ENCODE measurements around the gene FBLN2.

Gene FBLN2

DNA sequence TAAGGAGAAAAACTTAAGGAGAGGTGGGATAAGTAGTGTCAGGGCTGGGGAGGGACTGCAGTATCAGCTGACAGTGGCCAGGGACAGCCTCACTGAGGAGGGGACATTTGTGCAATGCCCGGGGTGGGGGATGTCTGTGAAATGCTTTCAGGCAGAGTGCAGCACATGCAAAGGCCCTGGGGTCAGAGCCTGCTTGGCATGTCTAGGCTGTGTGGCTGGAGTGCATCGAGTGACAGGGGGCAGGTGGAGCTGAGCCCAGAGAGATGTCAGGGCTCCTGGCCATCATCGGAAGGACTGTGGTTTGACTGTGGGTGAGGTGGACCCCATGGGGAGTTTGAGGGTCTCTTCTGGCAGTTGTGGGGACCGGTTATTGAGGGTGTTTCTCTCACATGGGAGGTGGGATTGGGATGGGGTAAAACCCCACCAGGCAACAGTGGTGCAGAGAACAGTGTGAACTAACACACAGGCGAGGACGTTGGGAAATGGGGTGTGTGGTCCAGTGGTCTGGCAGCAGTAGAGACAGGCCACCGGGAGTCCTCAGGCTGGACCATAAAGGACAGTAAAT, 61.2 kb downstream of the FBLN2 start:
- FAIRE-seq: no peak

DNA sequence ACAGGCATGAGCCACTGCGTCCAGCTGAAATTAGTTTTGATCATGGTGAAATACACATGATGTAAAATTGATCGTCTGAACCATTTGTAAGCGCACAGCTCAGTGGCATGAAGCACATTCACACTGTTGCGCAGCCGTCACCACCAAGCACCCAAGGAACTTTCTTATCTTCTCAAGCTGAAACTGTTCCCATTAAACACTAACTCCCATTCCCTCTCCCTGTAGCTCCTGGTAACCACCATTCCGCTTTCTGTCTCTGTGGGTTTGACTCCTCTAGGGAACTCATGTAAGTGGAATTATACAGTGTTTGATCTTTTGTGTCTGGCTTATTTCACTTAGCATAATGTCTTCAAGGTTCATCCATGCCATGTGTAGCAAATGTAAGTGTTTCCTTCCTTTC, 62.3 kb downstream of the FBLN2 start:
- FAIRE-seq: no peak

DNA sequence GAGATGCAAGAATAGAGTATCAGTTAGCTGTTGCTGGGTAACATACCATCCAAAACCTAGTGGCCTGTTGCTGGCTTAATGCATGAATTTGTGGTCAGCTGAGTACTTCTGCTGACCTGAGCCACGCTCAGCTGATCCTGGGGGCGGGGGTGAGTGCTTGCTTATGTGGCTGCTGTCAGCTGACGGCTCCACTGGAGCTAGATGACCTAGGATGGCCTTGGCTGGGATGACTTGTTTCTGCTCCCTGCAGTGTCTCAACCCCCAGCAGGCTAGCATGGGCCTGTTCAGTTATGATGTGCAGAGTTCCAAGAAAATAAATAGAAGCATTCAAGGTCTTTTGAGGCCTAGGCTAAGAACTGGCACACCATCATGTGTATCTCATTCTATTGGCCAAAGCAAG, 63.9 kb downstream of the FBLN2 start:
- no peak for FAIRE-seq

DNA sequence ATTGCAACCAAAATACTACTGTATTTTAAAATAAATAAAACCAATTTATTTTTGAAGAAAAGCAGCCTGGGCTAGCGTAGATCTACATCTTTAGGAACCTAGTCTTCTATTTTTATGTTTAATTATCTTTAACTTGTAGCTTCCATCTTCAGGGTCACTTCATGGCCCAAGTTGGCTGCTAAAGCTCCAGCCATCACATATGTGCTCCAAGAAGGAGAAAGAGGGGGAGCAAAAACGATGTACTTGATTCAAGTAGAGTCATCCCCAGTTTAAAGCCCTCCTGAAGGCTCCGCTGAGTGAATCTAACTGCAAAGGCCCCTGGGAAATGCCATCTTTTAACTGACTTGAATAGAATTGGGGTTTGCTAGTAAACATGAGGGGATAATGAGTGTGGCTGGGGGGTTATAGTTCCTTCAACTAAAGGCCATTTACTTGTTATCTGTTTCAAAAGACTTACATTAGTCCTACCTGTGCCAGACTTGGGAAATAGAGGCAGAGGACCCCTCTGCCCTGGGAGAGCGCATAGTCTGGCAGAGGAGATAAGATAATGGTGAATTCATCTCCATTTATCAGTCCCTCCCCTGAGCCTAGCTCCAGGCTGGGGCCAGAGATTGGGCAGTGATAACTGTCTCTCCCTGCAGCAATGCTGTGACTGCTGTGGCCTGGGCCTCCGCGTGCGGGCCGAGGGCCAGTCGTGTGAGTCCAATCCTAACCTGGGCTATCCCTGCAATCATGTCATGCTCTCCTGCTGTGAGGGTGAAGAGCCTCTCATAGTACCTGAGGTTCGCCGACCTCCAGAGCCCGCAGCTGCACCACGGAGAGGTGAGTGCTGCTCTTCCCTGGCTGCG, 64.6 kb downstream of the FBLN2 start:
- no peak for FAIRE-seq

DNA sequence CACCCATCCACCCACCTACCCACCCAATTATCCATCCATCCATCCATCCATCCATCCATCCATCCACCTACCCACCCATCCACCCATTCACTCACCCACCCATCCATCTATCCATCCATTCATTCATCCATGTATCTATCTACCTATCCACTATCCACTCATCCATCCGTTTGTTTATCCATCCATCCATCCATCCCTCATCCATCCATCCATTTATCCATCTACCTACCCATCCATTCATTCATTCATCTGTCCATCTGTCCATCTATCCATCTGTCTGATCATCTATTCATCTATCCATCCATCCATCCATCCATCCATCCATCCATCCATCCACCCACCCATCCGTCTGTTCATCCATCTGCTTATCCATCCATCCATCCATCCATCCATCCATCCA, 65.7 kb downstream of the FBLN2 start:
- no peak for FAIRE-seq

DNA sequence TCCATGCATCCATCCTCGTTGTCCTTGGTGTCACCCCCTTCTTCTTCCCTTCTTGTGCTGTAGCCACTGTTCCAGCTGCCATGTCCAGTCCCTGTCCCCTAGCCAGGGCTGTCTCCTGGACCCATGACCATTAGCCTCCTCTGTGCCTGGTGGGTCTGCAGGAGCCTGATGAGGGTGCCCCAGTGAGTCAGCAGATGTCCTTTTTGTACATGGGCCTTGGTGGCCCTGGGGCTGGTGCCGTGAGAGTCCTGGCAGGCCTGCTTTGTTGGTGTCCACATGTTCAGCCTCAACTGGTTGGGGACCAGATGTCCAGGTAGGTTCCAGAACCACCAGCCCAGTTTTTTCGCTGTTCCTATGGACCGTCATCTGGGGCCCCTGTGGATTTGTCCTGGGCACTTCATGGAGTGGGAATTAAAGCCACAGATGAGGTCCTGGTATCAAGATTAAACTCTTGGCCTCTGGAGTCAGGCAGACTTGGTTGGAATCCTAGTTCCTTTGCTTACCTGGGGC, 66.1 kb downstream of the FBLN2 start:
- no peak for FAIRE-seq

DNA sequence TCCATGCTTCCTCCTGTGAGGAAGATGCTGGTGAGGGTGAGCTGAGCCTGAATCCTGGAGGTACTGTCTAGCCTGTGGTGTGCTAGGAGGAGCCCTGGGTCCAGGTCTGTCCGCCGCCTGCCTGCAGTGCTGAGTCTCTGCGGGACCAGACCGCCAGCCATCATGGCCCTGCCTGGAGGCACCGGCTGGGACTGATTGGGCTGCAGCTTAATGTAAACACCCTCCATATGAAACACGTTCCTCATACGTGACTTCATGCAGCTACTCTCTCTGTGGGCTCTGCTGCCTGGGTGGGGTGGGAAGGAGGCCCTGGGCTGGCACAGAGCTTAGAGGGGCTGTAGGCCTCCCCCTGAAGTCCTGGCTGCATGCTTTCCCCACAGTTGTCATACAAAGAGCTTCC, 67.4 kb downstream of the FBLN2 start:
- FAIRE-seq: no peak

DNA sequence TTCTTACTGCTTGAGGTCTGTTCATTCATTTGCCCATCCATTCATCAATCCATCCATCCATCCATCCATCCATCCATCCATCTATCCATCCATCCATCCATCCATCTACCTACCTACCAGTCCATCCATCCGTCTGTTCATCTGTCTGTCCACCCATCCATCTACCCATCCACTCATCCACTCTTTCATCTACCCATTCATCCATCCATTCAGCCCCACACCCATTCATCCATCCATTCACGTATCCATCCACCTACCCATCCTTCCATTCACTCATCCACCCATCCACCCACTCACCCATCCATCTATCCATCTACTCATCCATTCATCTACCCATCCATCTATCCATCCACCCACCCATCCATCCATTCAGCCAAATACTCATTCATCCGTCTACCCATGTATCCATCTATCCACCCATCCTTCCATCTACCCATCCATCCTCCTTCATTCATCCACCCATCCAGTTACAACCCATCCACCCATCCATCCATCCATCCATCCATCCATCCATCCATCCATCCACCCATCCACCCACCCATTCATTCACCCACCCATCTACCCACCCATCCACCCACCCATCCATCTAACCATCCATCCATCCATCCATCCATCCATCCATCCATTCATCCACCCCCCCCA, 68.3 kb downstream of the FBLN2 start:
- no peak for FAIRE-seq

DNA sequence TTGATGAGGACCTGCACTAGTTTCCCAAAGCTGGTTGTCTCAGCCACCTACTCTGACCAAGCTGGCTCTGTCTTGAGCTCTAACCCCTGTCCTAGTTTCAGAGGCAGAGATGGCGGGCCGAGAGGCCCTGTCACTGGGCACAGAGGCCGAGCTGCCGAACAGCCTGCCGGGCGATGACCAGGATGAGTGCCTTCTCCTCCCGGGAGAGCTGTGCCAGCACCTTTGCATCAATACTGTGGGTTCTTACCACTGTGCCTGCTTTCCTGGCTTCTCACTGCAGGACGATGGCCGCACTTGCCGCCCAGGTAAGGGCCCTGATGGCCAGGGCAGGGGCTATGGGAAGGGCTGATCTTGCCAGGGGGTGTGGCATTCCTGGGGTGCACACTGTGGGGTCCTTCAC, 69.1 kb downstream of the FBLN2 start:
- no peak for FAIRE-seq

DNA sequence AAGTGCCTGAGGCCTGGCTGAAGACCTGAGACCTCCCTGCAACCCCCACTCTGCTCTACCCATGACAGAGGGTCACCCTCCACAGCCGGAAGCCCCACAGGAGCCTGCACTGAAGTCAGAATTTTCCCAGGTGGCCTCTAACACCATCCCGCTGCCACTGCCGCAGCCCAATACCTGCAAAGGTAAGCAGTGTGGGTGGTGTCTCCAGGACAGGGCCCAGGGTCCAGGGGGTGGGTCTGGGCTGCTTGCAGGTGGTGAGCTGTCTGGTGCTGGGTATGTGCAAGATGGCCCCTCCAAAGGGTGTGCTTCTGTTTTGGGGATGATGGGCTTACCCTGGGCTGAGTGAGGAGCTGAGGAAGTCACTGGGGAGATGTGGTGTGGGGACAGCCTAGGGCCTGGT, 69.9 kb downstream of the FBLN2 start:
- no peak for FAIRE-seq

DNA sequence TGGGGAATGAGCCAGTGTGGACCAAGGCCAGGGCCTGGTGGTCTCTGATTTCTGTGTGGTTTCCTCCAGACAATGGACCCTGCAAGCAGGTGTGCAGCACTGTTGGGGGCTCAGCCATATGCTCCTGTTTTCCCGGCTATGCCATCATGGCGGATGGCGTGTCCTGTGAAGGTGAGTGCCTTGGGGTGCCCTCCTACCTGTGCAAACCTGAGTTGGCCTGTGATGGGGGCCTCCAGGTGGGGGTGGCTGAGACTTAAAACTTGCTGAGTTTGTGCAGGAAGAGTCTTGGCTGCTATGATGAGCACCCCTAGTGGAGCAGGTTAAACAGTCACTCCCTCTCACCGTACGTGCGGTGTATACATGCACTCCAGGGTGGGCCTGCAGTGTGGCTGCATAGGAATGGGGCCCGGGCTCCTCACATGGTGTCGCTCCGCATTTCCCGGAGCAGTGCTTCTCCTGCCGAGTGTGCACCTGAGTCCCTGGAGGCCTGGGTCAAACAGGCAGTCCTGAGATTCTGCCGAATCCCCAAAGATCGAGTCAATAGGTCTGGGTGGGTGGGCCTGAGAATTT, 70.8 kb downstream of the FBLN2 start:
- no peak for FAIRE-seq

DNA sequence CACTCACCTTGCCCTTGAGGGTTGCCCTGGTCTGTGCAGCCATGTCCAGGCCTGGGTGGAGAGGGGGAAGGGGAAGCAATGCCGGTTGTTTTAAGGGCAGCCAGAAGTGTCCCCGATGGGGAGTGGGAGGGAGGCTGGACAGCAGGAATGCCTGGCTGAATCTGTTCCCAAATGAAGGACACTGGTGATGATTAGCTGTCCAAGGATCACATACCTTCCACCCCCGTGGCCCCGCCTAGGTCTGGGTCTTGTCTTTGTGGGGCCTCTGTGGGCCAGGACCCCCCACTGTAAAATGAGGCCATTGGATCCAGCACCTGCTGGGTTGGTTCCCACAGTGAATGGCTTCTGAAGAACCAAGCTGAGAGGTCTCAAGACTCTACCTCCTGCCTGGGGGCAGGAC, 71.4 kb downstream of the FBLN2 start:
- FAIRE-seq: no peak

DNA sequence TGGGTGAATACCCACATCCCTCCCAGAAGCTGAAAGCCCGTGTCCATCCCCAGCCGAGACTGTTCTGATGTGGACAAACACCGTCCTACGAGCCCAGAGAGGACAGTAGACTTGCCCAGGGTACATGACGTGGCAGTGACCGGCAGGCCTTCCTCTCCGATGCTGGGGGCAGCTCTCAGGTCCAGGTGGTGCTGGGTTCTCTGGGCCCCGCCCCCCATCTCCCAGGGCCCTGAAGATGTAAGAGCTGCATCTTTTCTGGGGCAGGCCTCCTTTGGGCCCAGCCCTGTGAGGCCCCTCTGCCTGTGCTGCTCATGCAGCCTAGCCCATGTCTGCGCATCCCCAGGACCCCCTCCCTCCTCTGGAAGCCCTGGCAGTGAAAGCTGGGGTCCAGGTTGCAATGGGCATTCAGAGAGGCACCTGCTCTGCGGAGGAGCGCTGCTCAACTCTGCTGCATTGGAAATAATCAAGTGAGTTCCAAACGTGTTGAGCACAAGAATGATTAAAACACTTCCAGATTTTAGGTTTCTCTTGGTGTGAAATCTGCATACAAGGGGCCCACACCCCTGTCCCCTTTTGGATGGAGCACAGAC, 71.9 kb downstream of the FBLN2 start:
- no peak for FAIRE-seq

DNA sequence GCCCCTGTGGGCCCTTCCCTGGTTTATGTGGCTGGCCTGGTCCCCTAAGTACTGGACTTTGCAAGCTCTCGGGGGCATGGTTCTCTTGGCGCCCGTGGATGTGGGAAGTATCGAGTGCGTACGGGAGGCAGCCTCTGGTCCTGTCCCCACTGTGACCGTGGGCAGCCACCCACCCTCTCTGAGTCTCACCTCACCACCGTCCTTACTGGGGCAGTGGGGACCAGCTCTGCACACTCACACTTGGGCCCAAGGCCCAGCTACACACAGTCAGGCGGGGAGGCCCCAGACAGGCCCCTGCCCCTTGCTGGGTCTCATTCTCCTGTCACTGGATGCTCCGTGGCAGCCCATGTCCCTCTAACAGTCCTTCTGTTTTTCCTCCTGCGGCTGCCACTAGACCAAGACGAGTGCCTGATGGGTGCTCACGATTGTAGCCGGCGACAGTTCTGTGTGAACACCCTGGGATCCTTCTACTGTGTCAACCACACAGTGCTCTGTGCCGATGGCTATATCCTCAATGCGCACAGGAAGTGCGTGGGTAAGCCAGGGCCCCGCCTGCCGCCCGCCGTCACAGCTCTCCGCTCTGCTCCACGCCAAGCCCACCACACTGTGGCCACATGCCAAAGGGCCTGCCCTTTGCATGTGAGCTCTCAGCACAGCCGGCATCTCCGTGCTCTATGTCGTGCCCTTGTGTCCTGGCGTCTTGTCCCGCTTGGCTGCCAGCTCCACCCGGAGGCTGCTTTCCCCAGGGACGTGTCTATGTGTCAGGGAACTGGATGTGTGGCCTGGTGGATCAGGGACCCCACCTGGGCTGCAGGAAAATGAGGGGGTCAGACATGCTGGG, 72.7 kb downstream of the FBLN2 start:
- no peak for FAIRE-seq

DNA sequence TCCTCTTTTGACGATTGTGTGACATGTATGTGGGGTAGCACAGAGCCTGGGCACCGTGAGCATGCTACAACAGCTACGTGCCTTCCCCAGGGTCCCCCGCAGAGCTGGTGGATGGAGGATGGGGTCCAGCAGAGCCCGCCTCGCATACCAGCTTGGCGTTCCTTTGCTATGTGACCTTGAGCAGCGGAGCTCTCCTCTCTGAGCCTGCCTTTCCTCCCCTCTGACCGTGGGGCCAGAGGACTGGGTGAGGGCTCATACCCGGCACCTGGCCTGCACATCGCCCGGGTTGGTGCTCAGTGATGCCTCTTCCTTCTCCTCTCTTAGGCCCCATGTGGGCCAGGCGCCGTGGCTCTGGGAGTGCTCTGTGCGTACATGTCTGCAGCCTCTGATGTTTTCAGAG, 73.4 kb downstream of the FBLN2 start:
- FAIRE-seq: no peak

DNA sequence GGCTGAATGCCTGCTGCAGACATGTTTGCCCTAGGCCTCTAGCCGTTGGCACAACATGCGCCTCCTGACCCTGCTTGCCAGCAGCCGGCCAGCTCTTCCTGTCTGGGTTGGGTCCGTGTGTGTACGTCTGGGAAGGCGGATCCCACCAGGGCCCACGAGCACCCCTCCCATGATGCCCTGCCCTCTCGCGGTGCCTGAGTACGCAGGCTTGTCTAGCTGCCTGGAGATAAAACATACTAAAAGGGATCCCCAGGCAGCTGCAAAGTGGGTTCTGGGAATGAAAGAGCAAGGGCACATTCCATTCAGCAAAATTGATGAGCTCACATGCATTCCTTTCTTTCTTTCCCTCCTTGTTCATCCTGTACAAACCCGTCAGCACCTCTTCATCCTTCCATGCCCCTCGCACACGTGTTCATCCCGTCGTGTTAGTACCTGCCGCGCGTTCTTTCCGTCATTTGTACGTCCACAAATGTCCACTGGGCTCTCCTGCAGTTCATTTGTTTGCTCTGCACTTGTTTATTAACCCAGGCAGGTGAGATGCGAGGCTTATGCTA, 74.3 kb downstream of the FBLN2 start:
- FAIRE-seq: no peak

DNA sequence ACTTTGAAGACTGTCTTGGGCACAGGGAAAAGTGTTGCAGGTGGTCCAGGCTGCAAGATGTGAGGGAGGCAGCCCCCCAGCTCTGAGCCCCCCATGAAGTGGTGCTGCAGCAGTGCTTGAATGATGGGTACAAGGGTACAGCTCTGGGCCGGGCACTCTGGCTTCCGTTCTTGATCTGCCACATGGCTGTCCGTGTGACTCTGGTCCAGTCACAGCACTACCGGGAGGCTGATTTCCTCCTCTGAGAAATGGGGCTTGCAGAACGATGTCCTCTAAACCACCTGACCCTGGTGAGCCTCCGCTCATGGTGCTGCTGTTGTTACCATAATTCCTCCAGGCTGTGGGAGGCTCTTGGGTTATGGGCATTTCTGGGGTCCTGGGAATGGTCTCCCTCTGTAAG, 75.1 kb downstream of the FBLN2 start:
- no peak for FAIRE-seq

DNA sequence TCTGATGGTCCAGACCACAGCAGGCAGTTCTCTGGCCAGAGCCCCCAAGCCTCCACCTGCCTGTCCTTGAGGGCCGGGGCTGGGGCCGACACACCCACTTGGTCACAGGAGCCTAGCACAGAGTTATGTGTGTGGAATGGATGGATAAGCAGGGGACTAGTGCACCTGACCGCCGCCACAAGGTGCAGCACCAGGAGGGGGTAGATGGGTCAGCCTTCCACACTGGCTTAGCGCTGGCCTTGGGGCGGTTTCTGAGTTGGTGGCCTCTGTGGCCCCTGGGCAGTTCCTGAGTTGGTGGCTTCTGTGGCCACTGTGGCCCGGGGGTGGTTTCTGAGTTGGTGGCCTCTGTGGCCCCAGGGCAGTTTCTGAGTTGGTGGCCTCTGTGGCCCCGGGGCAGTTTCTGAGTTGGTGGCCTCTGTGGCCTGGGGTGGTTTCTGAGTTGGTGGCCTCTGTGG, 75.8 kb downstream of the FBLN2 start:
- FAIRE-seq: no peak

DNA sequence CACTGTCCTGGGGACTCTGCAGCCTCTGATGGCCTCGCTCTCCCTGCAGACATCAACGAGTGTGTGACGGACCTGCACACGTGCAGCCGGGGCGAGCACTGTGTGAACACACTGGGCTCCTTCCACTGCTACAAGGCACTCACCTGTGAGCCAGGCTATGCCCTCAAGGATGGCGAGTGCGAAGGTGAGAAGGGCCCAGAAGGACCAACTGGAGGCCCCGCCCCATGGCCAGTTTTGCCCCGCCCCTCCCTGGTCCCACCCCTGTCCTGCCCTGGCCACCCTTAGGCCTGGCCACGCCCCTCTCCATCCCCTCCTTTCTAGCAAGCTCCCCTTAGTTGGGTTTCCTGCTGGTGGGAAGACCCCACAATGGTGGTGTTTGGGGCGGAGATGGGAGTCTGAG, 77.5 kb downstream of the FBLN2 start:
- FAIRE-seq: no peak

DNA sequence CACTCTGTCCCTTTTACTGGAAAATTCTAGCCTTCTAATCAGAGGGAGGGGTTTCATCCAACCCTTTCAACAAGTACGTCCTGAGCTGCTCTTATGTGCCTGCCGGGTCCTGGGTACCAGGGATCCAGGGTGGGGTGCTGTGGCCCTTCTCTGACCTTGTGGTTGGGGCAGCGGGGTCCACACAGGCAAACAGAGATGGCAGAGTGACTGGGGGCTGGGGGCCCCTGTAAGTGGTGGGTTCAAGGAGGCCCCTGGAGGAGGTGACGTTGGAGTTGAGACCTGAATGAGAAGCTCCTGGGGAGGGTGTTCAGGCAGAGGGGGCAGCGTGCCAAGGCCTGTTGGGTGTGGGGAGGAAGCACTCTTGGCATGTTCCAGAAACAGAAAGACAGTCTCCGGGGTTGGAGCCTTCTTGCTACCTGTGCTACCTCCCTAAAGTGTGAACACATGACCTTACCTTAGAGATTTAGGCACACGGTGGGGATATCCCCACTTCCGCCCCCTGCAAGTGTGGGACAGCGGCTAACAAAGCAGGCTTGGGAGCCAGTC, 78.1 kb downstream of the FBLN2 start:
- no peak for FAIRE-seq

DNA sequence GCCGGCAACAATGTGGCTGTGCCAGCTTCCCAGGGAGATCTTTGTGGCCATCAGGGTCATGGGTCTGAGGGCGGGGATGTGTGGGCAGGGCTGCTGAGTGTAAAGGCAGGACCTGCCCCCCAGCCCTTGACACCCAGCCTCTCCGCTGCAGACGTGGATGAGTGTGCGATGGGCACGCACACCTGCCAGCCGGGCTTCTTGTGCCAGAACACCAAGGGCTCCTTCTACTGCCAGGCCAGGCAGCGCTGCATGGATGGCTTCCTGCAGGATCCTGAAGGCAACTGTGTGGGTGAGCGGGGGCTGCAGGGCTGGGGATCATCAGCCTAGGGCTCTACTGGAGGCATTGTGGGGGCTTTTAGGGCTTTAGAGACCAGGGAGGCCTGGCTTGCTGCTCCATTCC, 78.8 kb downstream of the FBLN2 start:
- no peak for FAIRE-seq

DNA sequence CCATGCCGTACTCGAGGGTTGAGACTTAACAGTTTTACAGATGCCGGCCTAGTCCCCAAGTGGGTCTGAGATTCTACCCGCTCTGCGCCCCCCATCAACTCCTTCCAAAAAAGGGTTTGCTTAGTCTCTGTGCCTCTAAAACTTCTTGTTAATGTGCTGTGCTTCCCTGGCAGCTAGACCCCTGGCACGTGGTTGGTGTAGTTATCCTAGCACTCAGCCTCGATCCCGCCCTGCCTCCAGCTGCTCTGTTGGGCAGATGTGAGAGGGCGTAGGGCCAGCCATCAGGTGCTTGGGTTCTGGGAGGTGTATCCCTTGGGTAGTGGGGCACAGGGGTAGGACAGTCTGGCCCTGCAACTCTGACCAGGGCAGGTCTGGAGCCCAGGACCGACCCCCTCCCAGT, 79.5 kb downstream of the FBLN2 start:
- FAIRE-seq: no peak
